Thoracic aorta (tissue), 2 donors: ENCODE measurements around the gene EMID1. TPM values are rescaled to one million over a fixed set of nuclear protein-coding genes. Genes with fewer than 3 reads are reported as not detected.

Experiments
- ATAC-seq: fragments of 150-250 bp; one replicate; pipeline ENCODE4 v1.8.0; 2017; ENCODE audit warnings: low read depth; ENCODE audit not compliant: insufficient number of reproducible peaks, low FRiP score
- DNase-seq: peaks from one replicate; pipeline ENCODE4 v3.0.0-alpha.2; 2020; ENCODE audit warnings: low spot score
- H3K27ac ChIP-seq, 2 donors: fragments of 200-600 bp; sonication (generic); 1 replicate in 1 of 2; 2 replicates in 1 of 2; pipeline ENCODE4 v1.5.1; 2016; ENCODE audit warnings: mild to moderate bottlenecking in 2 of 2, moderate library complexity in 2 of 2
- H3K27me3 ChIP-seq: fragments of 200-600 bp; sonication (generic); replicated peaks from 2 replicates; pipeline ENCODE4 v1.6.0; 2016; ENCODE audit warnings: mild to moderate bottlenecking; ENCODE audit not compliant: insufficient read depth
- H3K36me3 ChIP-seq: fragments of 200-600 bp; sonication (generic); one replicate; pipeline ENCODE4 v1.5.1; 2016
- H3K4me1 ChIP-seq, 2 donors: fragments of 200-600 bp; sonication (generic); 1 replicate in 1 of 2; 2 replicates in 1 of 2; pipeline versions ENCODE4 v1.5.1 to v1.6.0; 2016; ENCODE audit warnings: low read depth in 2 of 2, mild to moderate bottlenecking in 1 of 2; ENCODE audit not compliant: control insufficient read depth in 1 of 2
- H3K4me3 ChIP-seq: fragments of 200-600 bp; sonication (generic); 2 replicates; pipeline ENCODE4 v1.5.1; 2016; ENCODE audit warnings: mild to moderate bottlenecking
- H3K9me3 ChIP-seq: fragments of 200-600 bp; sonication (generic); 2 replicates; pipeline ENCODE4 v1.5.1; 2016
- CTCF ChIP-seq: fragments of 200-600 bp; sonication (generic); IDR thresholded peaks from one replicate; pipeline ENCODE4 v1.5.1; 2019; ENCODE audit warnings: antibody characterized with exemption
- total RNA-seq, 2 donors: library from RNA; depleted of rRNA; stranded (reverse); fragments of >200 nt; gene quantifications; one replicate each; pipeline versions ENCODE4 v1.1.0 to v1.2.3, GENCODE V29; 2016

EMID1 gene
- total RNA-seq, 2 donors from 2014 or later, result 0.27 TPM; not detected in 1

DNA sequence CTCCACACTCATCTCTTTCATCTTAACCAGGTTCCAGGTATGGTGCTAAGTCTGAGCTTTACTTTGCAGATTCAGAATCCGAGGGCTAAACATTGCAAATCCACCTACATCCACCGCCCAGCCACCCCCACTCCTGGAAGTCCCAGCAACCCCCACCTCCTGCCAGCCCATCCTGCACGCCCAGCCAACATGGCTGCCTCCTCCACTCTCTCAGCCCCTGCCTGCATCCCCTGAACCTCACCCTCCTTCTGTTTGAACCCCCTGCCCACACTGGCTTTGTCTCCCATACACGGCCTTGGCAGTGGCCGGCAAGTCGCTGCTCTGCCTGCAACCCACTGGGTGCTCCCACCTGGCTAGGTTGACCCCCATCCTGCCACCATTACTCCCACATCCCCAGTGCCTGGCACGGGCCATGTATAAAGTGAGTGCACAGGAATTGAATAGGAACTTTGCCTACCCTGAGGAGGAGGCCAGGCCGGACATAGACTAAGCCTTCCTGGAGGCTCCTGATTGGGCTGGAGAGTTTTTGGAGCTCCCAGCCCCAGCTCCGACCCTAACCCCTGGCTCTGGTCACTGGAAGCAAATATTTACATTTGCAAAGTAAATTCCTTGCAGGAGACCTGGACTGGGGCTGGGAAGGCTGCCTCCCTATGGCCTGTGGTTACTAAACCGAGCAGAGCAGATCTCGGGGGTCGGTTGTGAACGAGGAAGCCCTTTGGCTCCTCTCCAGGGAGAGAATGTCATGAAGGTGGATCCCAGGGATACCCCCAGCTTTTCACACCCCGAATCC lies 14.4 kb downstream of the EMID1 start:
- no peaks in the 10 kb centered on the region for H3K27me3 ChIP-seq
- no peak overlapping the region for H3K27ac ChIP-seq
- no peak for ATAC-seq
- TF ChIP-seq CTCF, result no peak
- H3K4me1 ChIP-seq, result peaks cover 9 to 20% of the 10 kb centered on the region in 2 donors
- H3K36me3 ChIP-seq, result no peaks in the 10 kb centered on the region
- no peak for DNase-seq
- H3K9me3 ChIP-seq, result no peaks in the 10 kb centered on the region
- no peak overlapping the region for H3K4me3 ChIP-seq

GRCh38 chr22:29224121-29224858 lies 18.6 kb downstream of the EMID1 start:
- DNase-seq (no peak), ATAC-seq (no peak)
- Histone ChIP-seq H3K4me1 (peaks cover 14 to 26% of the 10 kb centered on the region in 2 donors), H3K36me3 (no peaks in the 10 kb centered on the region), H3K9me3 (no peaks in the 10 kb centered on the region), H3K27ac (peak overlapping the region in 1 of 2 donors; percentile 8), H3K27me3 (no peaks in the 10 kb centered on the region), H3K4me3 (peak overlapping the region; percentile 36)
- no peak for TF ChIP-seq CTCF

GRCh38 chr22:29224859-29225410 lies 19.2 kb downstream of the EMID1 start:
- Histone ChIP-seq H3K27me3 (no peaks in the 10 kb centered on the region), H3K36me3 (no peaks in the 10 kb centered on the region)
- ATAC-seq, result no peak

GRCh38 chr22:29225422-29226090 lies 19.9 kb downstream of the EMID1 start:
- no peaks in the 10 kb centered on the region for H3K36me3 ChIP-seq
- H3K4me1 ChIP-seq, result peaks cover 14 to 26% of the 10 kb centered on the region in 2 donors
- TF ChIP-seq CTCF, result no peak
- H3K4me3 ChIP-seq, result no peak overlapping the region
- DNase-seq (no peak), ATAC-seq (no peak)
- H3K9me3 ChIP-seq, result no peaks in the 10 kb centered on the region
- no peak overlapping the region for H3K27ac ChIP-seq
- H3K27me3 ChIP-seq, result no peaks in the 10 kb centered on the region

More at GRCh38 chr22:29224859-29225410, 19.2 kb downstream of the EMID1 start:
- H3K4me3 ChIP-seq, result no peak overlapping the region
- peaks cover 14 to 26% of the 10 kb centered on the region in 2 donors for H3K4me1 ChIP-seq
- no peak for TF ChIP-seq CTCF
- DNase-seq, result no peak
- no peak overlapping the region for H3K27ac ChIP-seq
- H3K9me3 ChIP-seq, result no peaks in the 10 kb centered on the region
